UCSD-AML1 (cell line): Measurements from ENCODE around the gene TOP1.
"Not testable (repeated sequence)": the region's sequence is repeated elsewhere in the genome, so short reads cannot be mapped to it uniquely, and the experiment has no call there.

Source experiments
- DNase-seq: peaks from one replicate; lab custom pipeline; 2025; ENCODE audit not compliant: unreplicated experiment; lab: John Stamatoyannopoulos, UW

The TOP1 gene

DNA sequence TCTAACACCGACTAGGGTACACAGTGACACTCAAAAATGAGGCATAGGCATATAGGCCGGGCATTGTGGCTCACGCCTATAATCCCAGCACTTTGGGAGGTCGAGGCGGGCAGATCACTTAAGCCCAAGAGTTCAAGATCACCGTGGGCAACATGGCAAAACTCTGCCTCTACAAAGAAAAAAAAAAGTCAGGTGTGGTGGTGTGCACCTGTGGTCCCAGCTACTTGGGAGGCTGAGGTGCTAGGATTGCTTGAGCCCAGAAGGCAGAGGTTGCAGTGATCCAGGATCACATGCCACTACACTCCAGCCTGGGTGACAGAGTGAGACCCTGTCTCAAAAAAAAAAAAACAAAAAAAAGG is 24.7 kb upstream of the TOP1 start:
- not testable (repeated sequence) for DNase-seq

DNA sequence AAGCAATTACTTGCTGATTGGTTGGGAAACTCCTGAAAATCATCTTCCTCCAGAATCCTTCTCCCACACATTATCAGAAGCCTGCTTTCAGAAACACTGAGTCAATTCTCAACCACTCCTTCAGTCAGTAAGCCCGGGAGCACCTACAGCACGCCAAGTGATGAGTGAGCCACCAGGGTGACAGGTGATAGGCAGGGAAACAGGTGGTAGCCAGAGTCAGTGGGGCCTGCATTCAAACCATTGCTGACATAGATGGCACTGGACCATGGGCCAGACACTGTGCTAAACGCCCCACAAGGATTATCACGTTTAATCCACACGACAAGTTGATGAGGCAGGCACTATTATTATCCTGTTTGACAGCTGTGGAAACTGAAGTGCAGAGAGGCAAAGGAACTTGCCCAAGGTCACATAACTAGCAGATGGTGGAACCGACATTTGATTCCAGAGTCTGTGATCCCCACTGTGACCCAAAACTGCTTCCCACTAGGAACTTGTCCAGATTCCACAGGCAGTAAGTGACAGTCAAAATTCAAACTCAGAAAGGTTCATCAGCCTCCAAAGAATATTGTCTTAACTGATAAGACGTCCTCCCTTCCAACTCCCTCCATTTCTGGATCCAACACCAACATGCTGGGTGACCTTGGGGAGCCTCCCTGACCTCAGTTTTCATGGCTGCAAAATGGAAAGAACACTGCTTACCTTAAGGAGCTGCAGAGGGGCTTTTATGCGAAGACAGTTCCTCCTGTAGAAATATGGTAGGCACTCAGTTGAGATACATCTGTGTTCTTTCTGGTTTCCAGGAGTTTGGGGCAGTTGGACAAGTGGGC is 23.9 kb upstream of the TOP1 start:
- no peak for DNase-seq

DNA sequence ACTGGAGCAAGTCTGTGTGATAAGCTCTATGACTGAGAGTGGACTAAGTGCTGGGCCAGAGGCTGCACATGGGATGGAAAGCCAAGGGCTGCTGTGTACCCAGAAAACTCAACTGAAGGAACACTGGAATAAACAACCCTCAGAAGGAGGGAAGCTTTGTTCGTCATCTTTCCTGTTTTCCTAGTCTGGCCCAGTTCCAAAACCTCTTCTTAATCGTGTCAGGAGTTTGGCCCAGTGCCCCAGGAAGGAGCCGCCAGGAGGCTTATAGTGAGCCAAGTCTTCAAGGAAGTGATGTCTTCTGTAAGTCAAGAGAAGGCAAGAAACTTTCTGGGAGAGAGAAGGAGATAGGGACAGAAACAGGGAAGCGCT is 23.3 kb upstream of the TOP1 start:
- DNase-seq, result peak; percentile 37

DNA sequence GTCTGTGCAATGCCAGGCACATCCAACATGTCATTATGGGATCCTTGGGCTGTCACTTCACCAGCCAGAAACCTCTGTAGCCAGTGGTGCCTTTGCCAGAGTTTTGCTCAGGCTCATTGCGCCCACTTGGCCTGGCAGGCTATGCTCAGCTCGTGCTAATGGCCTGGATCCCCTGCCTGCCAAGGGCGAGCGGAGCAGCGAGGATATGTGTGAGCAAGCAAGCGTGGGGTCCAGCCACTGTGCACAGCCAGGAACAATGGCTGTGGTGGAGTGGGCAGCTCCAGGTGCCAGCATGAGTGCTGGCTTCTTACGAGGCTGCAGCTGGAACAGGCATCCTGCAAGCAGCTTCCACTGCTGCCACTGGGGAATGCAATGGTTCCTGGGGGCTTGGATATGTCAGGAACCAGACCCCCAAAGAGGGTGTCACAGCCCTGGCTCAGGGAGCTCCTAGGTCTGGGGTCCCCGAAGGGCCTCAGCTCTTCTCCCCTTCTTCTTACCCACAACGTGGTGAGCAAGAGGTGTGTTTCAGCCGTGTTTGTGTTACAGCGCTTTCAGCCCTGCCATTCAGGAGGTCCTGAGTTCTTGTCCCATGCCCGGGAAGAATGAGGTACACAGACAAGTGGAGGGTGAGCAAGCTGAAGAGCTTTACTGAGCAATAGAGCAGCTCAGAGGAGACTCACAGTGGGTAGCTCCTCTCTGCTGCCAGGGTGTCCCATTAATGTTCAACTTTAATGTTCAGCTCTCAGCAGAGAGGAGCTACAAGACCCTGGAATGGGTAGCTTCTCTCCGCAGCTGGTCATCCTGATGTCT is 22.3 kb upstream of the TOP1 start:
- DNase-seq, result no peak

DNA sequence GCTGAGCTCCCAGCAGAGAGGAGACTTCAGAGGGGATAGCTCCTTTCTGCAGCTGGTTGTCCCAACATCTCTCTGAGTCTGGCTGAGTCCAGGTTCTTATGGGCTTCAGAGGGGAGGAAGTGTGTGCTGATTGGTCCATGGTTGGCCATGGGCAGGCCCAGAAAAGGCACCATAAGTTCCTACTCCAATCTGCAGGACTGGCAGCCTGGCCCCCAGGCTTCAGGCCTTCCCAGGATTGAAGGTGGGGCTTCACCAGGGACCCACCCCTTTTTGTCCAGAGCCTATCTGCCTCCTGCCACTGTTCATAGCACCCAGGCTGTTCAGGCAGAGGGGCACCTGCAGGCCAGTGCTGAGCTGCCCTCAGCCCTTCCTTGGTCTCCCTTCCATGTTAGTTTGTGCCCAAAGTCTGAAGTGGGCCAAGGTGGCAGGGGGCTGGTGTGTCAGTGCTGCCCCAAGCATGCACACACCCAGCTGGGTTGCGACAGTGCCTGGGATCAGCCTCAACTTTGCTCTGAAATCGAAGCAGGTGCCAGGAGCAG is 21.6 kb upstream of the TOP1 start:
- no peak for DNase-seq

- no peak for DNase-seq
Measured at GRCh38 chr20:41007481-41007880, 21.1 kb upstream of the TOP1 start.

DNA sequence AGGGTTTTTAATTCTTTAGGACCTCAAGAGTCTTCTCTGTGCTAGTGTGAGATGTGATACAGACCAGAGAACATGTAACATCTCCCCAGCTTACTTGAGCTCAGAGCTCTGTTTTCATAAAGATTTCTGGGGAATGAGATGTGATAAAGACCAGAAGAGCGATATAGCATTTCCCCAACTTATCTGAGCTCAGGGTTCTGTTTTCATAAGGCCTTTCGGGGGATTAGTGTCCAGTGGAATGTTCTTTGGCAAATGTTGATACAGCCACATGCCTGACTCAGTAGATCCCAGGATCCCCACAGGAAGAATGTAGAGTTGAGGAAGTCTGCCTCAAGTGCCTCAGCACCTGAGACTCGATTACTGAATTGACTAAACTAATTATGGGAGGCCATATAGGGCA is 18.7 kb upstream of the TOP1 start:
- no peak for DNase-seq

- no peak for DNase-seq
Measured at GRCh38 chr20:41011551-41012067, 17.0 kb upstream of the TOP1 start.

DNA sequence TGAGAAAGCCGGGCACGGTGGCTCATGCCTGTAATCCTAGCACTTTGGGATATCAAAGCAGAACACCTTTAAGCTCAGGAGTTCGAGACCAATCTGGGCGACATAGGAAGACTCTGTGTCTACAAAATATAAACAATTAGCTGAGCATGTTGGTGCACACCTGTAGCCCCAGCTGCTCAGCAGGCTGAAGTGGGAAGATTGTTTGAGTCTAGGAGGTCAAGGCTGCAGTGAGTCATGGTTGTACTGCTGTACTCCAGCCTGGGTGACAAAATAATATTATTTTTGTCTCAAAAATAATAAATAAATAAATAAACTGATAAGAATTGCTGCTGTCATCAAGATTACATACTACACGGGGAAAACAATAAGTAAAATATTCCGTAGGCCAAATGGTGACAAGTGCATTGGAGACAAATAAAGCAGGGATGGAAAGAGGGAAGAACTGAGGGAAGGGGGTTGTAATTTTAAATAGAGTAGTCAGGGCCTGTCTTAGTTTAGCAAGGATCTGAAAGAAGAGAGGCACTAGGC is 14.0 kb upstream of the TOP1 start:
- DNase-seq, result no peak

DNA sequence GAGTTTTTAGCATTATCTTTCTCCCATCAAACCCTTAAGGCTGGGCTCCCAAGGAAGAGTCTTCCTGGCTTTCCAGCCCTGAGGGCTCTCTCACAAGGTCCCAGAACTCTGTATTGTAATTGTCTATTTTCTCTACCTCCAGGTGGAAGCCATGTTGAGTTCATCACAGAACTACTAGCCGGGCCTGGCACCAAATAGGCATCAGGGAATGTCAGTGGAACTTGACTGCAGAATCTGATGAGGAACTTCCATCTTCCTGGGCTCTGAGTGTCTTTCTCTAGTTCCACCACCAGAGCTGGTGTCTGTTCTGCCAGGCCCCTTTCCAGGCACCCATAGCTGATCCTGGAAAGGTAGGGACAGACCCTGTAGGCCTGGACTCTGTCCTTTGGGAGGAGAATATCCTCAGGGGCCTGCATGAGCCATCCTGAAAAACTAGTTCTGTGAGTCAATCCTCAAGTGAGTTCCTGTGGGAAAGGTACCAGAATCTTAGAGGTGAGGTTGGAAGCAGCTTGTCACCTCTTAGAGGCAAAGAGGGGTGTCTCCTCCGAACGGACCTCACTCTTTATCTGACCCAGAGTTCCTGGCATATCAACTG is 11.1 kb upstream of the TOP1 start:
- DNase-seq, result no peak

GRCh38 chr20:41018153-41018552 is 10.5 kb upstream of the TOP1 start:
- DNase-seq, result no peak

GRCh38 chr20:41023549-41023948 is 5.1 kb upstream of the TOP1 start:
- DNase-seq, result no peak

- DNase-seq, result no peak
Measured at GRCh38 chr20:41027366-41027765, 1.3 kb upstream of the TOP1 start.

DNA sequence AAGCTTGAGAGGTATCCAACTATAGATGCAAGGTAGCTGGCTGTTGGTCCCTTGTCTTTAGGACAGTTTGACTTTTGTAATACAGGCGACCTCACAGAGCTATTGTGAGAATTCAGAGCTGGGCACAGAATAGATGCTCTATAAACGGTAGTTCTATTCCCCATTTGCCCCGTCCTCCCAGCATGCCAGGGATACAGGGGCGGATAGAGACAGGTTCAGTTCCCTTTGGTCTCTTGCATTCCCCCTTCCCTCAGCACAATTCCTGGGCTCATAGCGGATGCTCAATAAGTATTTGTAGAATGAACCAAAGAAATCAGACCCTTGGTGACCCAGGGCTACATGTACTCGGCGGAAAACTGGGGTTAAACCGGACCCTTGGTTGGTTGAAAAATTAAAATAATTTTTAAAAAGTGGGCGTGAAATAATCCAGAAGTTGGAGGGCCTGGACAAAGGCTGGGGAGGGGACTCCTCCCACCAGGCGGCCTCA is 707 bp upstream of the TOP1 start:
- DNase-seq, result no peak

- DNase-seq, result peak; percentile 34
Measured at GRCh38 chr20:41029150-41029901, 704 bp downstream of the TOP1 start.

DNA sequence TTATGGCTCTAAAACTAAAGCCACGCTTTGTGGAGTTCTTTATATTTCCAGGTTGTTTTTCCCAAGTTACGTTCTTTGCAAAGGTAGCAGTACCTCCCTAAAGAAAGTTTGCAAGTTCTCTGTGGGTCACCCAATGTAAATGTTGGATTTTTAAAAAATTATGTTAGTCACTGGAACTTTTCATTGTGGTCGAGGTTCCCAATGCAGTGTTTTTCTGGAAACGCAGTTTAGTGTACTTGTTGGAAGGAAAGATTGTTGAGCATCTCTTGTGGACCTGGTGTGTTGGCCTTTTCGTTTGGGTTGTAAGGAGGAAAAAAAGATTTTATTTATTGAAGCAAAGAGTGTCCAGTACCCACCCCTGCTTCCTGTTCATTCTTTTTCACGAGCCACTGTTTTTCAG is 1.4 kb downstream of the TOP1 start:
- no peak for DNase-seq

DNA sequence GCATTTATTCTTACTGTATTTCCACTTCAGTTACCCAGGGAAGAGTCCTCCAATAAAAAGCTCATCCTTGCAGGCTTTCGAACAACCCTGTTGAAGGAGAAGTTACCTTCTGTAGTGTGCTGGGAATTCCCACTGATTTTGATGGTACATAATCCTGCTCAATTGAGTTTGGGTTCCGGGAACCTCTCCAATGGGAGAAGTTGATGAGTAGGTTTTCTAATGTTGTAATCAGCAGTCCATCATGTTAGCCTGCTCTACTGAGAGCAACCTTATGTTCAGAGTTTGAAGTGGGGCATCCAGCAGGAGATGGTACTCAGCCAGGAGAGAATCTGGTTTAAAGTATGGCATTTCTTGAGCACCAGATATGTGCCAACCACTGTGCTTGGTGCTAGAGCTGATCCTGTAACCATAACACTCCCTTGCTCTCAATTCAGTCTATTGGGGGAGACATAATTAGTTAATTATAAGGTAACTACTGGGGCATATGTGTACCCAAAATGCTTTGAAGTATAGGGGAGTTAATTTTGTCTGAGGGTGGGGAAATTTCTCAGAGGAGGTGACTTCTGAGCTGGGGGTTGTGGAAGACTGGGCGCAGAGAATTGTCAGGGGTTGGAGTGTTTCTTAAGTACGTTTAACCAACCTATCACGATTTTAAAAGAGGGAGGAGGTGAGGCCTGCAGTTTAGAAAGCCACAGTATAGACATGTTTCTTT is 2.1 kb downstream of the TOP1 start:
- no peak for DNase-seq

DNA sequence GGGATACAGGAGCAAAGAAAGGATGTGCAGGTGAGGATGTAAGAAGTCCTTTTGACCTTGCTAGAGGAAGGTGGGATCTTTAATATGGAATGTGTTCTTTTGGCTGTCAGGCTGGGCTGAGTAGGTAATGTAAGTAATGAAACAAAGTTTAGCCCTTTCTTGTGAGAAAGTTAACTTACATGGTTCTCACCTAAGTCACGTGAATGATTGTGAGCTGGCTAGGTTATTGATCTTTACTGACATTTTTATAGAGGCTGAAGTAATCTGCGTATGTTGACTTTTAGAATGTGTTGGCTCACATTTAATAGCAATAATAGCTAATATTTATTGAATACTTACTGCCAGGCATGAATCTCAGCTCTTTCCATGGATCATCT is 2.6 kb downstream of the TOP1 start:
- DNase-seq, result no peak

DNA sequence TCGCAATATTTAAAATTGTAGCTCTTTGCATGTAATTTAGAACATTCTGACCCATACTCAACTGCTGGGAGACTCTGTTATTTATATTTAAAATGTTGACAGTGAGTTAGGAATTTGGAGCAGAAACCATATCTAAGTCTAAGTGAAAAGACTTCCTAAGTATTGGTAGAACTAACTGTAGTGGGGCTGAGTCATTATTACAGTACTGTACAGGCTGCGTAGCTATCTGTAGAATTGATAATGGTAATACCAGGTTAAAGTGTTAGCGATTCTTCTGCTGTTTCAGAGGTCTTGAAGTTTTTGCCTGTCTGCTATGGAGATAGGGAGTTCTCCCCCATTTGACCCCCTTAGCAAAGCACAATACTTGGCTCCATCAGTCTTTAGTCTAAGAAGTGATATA is 3.6 kb downstream of the TOP1 start:
- no peak for DNase-seq

- no peak for DNase-seq
Measured at GRCh38 chr20:41034239-41034638, 5.6 kb downstream of the TOP1 start.
